GM12865 (cell line): ENCODE results near the gene CCDC126.

Source experiments
- DNase-seq: peaks from one replicate; pipeline ENCODE4 v3.0.0; 2010; ENCODE audit warnings: low read depth
- H3K4me3 ChIP-seq: 2 replicates; pipeline ENCODE4 v1.5.1; 2011; ENCODE audit warnings: mild to moderate bottlenecking, low read depth, low read length, control low read depth
- TF ChIP-seq, protein P1 (sequence below): IDR thresholded peaks from 2 replicates; pipeline ENCODE4 v1.5.1; 2011; ENCODE audit warnings: low read length, control low read depth, low read depth, inconsistent platforms; ENCODE audit not compliant: insufficient read depth; ENCODE audit errors: missing control alignments

Gene CCDC126

DNA sequence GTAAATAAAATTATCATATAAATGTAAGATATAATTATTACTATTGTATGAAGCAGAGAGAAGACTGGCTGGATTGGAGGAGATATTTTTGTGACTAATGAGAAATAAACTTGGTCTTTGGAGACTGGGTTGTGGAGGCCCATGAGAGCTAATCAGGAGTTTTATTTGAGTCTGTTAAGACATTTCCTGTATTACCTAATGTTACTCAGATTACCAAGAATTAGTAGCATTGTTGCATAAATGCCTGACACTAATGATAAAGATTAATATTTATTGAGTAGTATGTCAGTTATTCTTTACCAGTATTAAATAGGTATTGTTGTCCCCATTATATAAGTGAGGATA is 7.1 kb downstream of the CCDC126 start:
- no peak for DNase-seq
- H3K4me3 ChIP-seq, result no peak overlapping the region
- TF ChIP-seq, protein P1, sequence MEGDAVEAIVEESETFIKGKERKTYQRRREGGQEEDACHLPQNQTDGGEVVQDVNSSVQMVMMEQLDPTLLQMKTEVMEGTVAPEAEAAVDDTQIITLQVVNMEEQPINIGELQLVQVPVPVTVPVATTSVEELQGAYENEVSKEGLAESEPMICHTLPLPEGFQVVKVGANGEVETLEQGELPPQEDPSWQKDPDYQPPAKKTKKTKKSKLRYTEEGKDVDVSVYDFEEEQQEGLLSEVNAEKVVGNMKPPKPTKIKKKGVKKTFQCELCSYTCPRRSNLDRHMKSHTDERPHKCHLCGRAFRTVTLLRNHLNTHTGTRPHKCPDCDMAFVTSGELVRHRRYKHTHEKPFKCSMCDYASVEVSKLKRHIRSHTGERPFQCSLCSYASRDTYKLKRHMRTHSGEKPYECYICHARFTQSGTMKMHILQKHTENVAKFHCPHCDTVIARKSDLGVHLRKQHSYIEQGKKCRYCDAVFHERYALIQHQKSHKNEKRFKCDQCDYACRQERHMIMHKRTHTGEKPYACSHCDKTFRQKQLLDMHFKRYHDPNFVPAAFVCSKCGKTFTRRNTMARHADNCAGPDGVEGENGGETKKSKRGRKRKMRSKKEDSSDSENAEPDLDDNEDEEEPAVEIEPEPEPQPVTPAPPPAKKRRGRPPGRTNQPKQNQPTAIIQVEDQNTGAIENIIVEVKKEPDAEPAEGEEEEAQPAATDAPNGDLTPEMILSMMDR, result no peak

DNA sequence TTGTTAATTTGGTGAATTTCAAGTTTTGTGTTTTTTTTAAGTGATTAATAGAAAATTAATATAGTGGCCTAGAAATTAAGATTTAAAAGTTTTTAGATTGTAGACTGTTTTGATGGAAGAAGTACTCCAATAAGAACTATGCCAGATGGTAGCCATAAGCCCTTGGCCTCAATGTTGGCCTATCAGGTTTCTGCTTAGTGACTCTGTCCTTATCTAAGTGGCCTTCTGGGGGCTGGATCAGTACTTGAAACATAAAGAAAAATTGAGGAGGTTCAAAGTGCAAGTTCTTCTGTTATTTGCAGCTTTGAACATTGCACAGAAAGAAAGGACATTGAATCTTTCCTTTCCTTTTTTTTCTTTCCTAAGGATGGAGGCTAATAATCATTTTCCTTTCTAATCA is 9.9 kb downstream of the CCDC126 start:
- no peak for DNase-seq
- TF ChIP-seq, protein P1, result no peak

DNA sequence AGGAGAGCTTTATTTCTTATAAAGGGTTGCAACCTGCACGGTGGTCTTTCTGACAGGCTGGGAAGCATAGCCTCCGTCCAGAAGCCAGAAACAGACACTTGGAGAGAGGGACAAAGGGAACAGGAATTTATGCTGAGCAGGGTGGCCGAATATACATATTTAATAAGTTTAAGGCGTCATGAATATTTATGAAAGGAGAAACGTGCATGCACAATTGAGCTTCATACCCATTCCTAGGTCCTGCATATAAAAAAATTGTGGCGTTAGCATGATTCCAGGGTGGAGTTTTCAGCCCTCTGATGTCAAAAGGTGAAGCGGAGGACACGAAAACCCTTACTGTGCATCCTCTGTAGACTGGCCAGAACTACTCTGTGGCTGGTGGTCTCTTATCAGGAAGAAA is 10.7 kb downstream of the CCDC126 start:
- DNase-seq, result no peak
- TF ChIP-seq, protein P1, result no peak
- H3K4me3 ChIP-seq, result no peak overlapping the region

More for the DNA sequence above, 9.9 kb downstream of the CCDC126 start:
- H3K4me3 ChIP-seq, result no peak overlapping the region

GRCh38 chr7:23615331-23615730 is 18.1 kb downstream of the CCDC126 start:
- DNase-seq, result no peak
- no peak overlapping the region for H3K4me3 ChIP-seq
- TF ChIP-seq, protein P1, result no peak

- TF ChIP-seq, protein P1, result no peak
- DNase-seq, result no peak
- no peak overlapping the region for H3K4me3 ChIP-seq
Observed at GRCh38 chr7:23616593-23616992, 19.4 kb downstream of the CCDC126 start.

GRCh38 chr7:23617482-23617881 is 20.3 kb downstream of the CCDC126 start:
- TF ChIP-seq, protein P1, result no peak
- no peak overlapping the region for H3K4me3 ChIP-seq
- DNase-seq, result no peak

- TF ChIP-seq, protein P1, result no peak
- no peak overlapping the region for H3K4me3 ChIP-seq
- DNase-seq, result no peak
Observed at GRCh38 chr7:23618241-23618640, 21.1 kb downstream of the CCDC126 start.
